Stimulated activated CD4-positive, alpha-beta T cell treated with anti-CD3 and anti-CD28 coated beads, Interleukin-15, amount 100 ng/mL, for 48 hours (primary cell): Measurements from ENCODE around the gene ARMC10.
"Not testable (repeated sequence)": the region's sequence is repeated elsewhere in the genome, so short reads cannot be mapped to it uniquely, and the experiment has no call there.

Source experiments
- DNase-seq, 2 donors: peaks; one replicate each; pipeline ENCODE4 v3.0.0-alpha.2; 2020; ENCODE audit warnings: low read depth in 2 of 2

ARMC10 gene

DNA sequence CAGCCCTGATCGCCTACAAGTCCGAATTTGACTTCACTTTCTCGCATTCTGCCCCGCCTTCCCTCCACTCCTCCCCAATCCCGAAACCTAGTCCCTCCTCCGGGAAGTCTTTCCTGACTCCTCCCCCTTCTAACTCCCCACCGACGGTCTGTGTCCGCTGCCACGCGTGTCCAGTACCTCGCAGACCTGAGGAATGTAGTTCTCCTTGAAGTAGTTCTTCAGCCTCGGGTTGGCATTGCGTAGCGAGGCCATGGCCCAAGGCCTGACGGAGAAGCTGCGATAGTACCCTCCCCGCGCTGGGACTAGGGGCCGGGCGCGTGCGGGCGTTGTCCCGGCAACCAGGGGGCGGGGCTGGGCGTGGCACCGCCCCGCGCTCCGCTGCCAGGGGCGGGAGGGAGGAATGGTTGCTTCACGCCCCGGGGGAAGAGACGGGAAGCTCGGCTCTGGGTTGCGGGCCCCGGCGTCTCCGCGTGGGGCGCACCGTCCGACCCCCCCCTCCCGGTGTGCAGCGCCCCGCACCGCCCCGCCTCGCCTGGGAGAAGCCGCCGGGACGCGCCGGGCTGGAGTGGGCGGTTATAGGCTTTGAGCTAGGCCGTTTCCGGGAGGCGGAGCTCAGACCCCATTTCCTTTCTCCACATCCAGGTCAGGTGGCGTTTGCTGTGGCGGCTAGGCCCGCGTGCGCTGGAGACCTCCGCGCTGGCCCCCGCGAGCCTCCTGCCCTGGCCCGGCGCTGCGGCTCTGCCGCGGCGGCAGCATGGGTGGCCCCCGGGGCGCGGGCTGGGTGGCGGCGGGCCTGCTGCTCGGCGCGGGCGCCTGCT is at the start of gene ARMC10, which contains the start of gene FBXL13:
Gene ARMC10, plus strand, starts transcription at position 622 of the 818 bp plus-strand sequence. Its CDS starts 133 bp downstream, at position 755.
Gene FBXL13, minus strand, starts transcription at position 278 of the 818 bp plus-strand sequence.
- peak; percentile 77 to 85 for DNase-seq

DNA sequence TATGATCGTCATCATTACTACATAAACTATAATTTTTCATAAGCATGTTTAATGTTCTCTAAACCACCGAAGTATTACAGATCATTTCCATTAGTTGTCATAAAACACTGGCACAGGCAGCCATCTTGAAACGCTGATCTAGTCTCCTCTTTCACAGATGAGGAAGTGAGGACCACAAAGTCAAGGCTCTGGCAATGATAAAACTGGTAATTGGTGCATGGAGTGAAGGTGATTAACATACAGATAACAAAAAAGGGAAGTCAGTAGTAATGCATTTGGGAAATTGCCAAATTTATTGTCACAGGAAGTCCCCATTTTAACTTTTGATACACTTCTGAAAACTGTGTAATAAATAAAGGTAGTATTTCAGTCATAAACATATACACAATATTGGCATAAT is 49.6 kb upstream of the ARMC10 start:
- DNase-seq = no peak

DNA sequence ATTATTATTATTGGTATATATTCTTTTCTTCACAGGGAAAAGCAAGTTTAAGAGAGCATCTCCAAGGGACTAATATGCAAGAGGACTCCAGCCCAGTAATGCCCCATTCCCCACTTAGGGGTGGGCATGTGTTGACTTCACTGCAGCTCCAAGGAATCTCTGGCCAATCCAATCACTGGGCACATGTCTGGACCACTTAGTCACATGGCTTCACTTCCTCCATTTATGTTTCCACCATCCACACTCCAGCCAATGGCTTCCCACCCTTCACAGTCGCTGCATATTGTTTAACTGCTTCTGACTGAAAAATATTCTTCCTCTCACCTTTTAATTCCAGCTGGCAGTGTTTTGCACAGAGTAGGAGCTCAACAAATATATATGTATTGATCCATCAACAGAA is 43.9 kb upstream of the ARMC10 start:
- no peak for DNase-seq

DNA sequence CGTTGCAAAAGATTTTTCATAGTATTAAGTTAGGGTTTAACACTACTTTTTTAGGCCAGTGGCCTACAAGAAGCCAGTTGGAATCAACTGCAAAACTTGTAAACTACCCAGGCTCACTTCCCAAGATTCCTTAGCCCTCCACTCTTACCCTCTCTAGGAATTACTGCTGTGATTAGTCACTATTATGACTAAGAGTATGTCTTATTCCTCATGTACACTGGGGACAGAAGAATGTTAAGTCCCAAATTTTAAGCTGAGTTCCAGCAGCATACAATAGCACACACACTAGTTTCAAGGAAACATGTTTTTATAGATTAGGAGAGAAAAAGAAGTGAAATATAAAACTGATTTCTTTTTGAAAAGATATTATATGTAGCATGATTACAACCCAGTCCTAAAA is 43.2 kb upstream of the ARMC10 start:
- no peak for DNase-seq

DNA sequence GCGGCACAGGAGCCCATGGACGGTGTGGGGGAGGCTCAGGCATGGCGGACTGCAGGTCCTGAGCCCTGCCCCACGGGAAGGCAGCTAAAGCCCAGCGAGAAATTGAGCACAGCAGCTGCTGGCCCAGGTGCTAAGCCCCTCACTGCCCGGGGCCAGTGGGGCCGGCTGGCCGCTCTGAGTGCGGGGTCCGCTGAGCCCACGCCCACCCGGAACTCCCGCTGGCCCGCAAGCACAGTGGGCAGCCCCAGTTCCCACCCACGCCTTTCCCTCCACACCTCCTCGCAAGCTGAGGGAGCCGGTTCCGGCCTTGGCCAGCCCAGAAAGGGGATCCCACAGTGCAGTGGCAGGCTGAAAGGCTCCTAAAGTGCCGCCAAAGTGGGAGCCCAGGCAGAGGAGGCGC is 40.6 kb upstream of the ARMC10 start:
- not testable (repeated sequence) for DNase-seq

DNA sequence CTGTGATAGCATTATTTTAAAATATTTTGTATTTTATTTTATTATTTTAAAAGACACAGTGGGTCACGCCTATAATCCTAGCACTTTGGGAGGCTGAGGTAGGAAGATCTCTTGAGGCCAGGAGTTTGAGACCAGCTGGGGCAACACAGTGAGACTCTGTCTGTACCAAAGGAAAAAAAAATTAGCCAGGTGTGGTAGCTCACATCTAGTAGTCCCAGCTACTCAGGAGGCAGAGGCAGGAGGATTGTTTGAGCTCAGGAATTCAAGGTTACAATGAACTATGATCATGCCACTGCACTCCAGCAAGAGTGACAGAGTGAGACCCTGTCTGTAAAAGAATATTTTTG is 37.5 kb upstream of the ARMC10 start:
- no peak for DNase-seq

DNA sequence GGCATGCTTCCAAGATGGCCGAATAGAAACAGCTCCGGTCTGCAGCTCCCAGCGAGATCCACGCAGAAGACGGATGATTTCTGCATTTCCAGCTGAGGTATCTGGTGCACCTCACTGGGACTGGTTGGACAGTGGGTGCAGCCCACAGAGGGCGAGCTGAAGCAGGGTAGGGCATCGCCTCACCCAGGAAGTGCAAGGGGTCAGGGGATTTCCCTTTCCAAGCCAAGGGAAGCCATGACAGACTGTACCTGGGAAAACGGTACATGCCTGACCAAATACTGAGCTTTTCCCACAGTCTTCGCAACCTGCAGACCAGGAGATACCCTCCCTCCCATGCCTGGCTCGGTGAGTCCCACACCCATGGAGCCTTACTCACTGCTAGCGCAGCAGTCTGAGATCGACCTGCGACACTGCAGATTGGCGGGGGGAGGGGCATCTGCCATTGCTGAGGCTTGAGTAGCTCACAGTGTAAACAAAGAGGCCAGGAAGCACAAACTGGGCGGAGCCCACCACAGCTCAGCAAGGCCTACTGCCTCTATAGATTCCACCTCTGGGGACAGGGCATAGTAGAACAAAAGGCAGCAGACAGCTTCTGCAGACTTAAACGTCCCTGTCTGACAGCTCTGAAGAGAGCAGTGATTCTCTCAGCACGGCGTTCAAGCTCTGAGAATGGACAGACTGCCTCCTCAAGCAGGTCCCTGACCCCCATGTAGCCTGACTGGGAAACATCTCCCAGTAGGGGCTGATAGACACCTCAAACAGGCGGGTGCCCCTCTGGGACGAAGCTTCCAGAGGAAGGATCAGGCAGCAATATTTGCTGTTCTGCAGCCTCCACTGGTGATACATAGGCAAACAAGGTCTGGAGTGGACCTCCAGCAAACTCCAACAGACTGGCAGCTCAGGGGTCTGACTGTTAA is 36.9 kb upstream of the ARMC10 start:
- DNase-seq = not testable (repeated sequence)

DNA sequence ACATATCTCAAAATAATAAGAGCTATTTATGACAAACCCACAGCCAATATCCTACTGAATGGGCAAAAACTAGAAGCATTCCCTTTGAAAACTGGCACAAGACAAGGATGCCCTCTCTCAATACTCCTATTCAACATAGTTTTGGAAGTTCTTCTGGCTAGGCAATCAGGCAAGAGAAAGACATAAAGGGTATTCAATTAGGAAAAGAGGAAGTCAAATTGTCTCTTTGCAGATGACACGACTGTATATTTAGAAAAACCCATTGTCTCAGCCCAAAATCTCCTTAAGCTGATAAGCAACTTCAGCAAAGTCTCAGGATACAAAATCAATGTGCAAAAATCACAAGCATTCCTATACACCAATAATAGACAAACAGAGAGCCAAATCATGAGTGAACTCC is 33.1 kb upstream of the ARMC10 start:
- not testable (repeated sequence) for DNase-seq

DNA sequence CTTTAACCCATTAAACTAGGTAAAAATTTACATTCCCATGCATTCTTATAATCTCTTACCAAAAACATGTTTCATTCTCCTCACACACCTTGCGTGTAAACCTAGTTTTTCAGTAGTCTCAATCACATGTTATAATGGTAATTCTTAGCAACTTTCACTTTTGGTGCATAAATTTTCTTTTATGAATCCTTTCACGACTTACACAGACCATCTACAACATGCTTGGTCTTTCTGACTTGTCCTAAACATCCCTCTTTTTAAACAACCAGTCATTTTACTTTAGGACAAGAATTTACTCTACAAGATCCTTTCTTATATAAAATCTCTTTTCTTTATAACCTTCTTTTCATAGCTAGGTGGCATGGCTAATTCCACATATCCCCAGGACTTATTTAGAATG is 26.1 kb upstream of the ARMC10 start:
- DNase-seq = no peak

DNA sequence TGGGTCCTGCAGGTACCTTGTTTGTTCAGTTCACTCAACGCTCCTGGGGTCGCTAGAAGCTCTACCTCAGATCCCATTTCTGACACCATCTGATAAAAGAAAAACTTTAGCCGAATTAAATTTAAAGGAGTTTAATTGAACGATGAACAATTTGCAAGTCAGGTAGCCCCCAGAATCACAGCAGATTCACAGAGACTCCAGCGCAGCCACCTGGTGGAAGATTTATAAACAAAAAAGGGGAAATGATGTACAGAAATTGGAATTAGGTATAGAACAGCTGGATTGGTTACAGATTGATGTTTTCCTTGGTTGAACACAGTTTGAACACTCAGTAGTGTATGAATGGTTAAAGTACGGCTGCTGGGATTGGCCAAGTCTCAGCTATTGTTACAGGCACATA is 23.4 kb upstream of the ARMC10 start:
- DNase-seq = no peak

DNA sequence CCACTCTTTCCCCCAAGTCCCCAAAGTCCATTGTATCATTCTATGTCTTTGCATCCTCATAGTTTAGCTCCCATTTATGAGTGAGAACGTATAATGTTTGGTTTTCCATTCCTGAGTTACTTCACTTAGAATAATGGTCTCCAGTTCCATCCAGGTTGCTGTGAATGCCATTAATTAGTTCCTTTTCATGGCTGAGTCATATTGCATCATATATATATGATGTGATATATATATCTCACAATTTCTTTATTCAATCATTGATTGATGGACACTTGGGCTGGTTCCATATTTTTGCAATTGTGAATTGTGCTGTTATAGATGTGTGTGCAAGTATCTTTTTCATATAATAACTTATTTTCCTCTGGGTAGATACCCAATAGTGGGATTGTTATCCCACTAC is 18.9 kb upstream of the ARMC10 start:
- DNase-seq = not testable (repeated sequence)

DNA sequence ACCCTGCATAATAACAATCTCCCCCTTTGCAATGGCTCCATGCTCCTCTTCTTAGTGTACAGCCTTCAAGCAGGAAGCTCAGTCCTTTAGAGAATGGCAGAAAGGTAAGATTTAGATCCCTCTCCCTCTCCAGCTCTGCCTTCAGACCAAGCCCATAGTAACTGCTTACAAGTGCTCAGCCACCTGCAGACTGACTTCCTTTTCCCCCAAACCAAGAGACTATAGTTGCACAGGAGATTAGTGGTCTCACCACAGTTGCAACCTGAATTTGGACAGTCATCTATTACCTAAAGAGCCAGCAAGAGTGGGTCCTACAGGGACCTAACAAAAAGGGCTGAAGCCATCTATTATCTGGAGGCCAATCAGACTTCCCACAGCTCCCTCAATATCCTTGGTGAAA is 16.8 kb upstream of the ARMC10 start:
- no peak for DNase-seq

DNA sequence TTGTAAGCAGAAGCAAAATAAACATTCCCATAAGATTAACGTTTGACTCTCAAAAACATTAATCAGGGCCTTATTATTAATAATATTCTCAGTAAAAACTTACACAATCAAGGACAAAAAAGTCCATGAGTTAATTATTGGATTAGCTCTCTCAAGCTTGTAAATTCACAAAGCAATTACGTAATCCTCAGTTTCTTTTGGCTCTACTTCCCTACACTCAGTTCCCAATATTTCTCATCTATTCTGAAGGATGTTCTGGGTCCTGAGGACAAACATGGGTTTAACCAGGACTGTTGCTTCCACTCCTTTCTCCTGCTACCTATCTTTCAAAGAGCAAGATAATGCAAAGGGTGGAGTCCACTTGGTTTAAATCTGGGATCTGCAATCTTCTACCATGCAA is 15.5 kb upstream of the ARMC10 start:
- no peak for DNase-seq

DNA sequence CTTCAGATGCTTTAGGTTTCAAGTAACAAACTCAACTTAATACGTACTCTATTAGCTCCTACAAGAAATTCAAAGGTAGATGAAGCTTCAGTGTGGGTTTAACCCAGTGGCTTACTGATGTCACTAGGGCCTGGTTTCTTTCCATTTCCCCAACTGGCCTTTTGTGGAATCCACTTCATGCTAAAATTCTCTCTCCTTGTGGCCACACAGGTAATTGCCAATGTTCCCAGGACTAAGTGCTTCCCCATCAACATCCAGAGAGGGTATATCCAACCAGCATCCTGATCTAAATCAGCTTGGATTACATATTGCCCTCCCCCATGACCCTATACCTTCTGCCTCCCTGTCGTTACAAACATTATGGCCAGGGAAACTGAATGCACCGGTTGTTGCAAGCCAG is 11.0 kb upstream of the ARMC10 start:
- DNase-seq = no peak

DNA sequence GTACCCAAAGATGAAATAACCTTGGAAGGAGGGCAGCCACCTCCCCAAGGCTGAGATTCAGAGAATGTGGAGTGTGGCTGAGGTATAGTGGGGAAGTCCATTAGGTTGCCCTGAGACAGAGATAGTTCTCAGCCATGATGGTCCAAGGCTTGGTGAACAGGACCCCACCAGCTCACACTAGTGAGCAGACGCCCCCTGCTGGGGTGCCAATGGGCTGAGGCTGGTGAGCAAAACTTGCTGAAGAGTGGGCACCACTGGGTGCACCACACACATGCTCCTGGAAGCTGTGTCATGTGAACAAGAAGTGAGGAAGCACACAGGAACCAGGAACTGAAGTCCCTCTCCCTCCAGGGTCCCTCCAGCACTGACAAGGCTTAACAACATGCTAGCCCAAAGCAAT is 9.3 kb upstream of the ARMC10 start:
- peak; percentile 8 to 44 for DNase-seq

DNA sequence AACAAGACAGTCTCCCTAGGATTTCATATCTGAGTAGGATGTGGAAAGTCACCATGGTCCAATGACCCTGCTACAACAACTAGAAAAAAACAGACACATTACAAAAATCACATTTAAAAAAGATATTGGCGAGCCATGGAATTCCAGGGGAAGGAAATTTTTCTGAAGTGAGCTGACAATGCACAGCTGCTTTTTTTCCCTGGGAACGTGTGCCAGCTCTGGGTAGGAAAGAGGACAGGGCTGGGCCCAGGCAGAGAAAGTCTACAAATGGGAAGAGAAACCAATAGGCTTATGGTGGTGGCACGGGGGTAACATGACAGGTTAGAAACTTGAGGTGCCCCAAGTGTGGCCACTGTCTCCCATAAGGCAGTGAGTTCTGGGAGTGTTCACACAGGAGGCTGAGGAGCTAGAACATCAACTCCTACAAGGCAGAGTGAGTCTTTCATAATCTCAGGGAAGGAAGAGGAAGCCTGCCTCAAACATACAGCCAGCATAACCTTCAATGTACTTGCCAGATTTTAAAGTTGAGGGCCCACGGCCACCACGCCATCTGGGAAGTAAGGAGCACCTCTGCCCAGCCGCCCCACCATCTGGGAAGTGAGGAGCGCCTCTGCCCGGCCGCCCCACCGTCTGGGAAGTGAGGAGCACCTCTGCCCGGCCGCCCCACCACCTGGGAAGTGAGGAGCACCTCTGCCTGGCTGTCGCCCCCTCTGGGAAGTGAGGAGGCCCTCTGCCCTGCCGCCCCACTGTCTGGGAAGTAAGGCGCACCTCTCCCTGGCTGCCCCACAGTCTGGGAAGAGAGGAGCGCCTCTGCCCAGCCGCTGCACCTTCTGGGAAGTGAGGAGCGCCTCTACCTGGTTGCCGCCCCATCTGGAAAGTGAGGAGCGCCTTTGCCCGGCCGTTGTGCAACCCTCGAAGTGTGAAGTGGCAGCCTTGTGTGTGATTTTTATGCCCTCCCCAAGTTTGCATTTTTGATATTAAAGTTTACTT is 6.2 kb upstream of the ARMC10 start:
- no peak for DNase-seq

DNA sequence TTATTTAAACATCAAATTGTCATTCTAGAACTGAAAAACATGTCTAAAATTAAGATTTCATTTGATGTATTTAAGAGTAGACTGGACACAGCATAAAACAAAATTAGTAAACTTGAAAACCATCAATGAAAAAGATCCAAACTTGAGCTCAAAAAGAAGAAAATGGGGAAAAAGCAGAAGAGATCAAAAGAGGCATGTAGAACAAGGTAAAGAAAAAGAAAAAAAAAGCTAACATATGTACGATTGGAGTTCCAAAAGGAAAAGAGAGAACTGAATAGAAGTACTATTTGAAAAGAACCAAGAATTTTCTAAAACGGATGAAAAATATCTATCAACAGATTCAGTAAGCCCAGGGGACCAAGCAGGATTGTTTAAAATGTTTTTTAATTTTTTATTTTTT is 3.9 kb upstream of the ARMC10 start:
- no peak for DNase-seq

DNA sequence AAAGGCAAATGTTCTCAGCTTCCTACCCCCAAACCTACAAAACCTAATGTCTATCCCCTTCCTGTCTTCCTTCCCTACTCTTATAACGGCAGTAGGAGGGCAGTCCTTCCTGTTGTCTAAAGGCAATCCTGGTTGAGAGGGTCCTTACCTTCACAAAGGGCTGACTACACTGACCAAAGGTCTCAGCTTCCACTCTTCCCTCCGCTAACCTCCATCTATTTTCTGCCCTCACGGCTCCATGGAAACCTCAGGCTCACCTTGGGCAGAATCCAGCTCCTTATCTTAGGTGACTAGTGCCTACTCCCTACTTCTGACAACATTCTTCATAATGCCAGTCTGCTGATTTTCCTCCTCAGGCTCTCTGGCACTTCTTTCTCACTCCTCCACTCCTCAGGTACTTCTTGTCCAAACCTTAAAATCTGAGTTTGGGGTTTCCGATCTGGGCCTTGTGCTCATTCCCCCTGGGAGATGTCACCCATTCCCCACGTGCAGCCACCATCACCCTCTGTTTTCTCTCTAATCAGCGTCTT is 886 bp upstream of the ARMC10 start:
- no peak for DNase-seq

DNA sequence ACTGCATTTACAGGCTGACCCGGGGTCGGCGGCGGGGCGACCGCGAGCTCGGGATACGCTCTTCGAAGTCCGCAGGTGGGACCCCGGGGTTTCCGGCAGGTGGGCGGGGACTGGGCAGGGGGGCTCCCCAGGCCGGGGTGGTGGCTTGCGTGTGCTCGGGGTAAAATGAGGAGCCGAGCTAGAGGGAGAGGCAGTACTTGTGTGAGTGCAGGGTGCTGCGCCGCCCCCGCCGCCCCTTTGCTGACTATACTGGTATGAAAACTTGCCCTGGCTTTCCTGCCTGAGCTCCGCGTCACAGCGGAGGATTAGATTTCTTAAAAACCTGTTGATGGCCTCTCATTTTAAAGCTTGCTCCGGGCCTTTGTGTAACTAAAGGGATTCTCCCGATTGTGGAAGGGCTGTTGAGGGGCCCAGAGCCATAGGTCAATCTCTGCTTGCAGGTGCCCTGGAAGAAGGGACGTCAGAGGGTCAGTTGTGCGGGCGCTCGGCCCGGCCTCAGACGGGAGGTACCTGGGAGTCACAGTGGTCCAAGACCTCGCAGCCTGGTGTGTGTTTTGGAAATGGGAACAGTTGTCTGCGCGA is 488 bp downstream of the ARMC10 start:
- DNase-seq = peak; percentile 68 to 70

DNA sequence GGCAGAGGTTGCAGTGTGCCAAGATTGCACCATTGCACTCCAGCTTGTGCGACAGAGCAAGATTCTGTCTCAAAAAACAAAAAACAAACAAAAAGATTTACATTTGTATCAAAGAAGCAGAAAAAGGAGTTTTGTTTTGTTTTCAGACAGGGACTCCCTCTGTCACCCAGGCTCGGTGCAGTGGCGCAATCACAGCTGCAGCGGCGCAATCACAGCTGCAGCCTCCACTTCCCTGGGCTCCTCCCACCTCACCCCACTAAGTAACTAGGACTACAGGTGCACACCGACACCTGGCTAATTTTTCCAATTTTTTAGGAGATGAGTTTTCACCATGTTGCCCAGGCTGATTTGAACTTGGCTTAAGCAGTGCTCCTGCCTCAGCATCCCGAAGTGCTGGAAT is 1.8 kb downstream of the ARMC10 start:
- no peak for DNase-seq

DNA sequence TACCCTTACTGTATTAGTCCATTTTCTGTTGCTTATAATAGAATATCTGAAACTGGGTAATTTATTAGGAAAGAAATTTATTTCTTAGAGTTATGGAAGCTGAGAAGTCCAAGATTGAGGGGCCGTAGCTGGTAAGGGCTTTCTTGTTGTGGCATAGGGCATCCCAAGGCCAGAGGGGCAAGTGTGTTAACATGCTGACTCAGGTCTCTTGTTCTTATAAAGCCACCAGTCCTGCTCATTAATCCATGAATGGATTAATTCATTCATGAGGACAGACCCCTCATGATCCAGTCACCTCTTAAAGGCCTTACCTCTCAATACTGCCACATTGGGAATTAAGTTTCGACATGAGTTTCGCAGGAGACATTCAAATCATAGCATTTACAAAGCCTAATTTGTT is 2.4 kb downstream of the ARMC10 start:
- DNase-seq = no peak
